OCI-LY7 (cell line): ENCODE data around the gene DUS1L.

Experiments
- CTCF ChIP-seq: fragments of 200-600 bp; sonication (generic); conservative IDR thresholded peaks from 2 replicates; pipeline ENCODE4 v1.5.1; 2014; ENCODE audit warnings: mild to moderate bottlenecking, antibody characterized with exemption, low read length, moderate library complexity, mixed read lengths
- EZH2phosphoT487 ChIP-seq: fragments of 200-600 bp; sonication (generic); IDR thresholded peaks from 2 replicates; pipeline ENCODE4 v1.6.1; 2018; ENCODE audit warnings: low read depth, borderline replicate concordance, mild to moderate bottlenecking, mixed run types, antibody characterized with exemption, low read length, moderate library complexity, mixed read lengths

GRCh38 chr17:82010575-82011525 is 54.8 kb downstream of the DUS1L start:
- TF ChIP-seq CTCF: no peak
- TF ChIP-seq EZH2phosphoT487: no peak
